Neutrophil (primary cell): ENCODE measurements around the gene B3GALT4.

Source experiments
- H3K27ac ChIP-seq: fragments of 200-600 bp; sonication (generic); 2 replicates; pipeline ENCODE4 v1.5.1; 2016; ENCODE audit warnings: mild to moderate bottlenecking, moderate library complexity
- H3K27me3 ChIP-seq: fragments of 200-600 bp; sonication (generic); 2 replicates; pipeline ENCODE4 v1.6.0; 2016; ENCODE audit warnings: mild to moderate bottlenecking
- H3K36me3 ChIP-seq: fragments of 200-600 bp; sonication (generic); 2 replicates; pipeline ENCODE4 v1.5.1; 2017
- H3K4me1 ChIP-seq, 2 experiments: fragments of 200-600 bp in 1 of 2; sonication (generic) in 1 of 2; 1 replicate in 1 of 2; 2 replicates in 1 of 2; pipeline versions ENCODE4 v1.5.1 to v1.6.1; 2013 to 2016; ENCODE audit warnings: low read depth in 1 of 2, low read length in 1 of 2, mild to moderate bottlenecking in 1 of 2, moderate library complexity in 1 of 2; ENCODE audit not compliant: control insufficient read depth in 1 of 2, insufficient read depth in 1 of 2
- H3K4me3 ChIP-seq, 2 experiments: fragments of 200-600 bp in 1 of 2; sonication (generic) in 1 of 2; 1 replicate in 1 of 2; 2 replicates in 1 of 2; pipeline ENCODE4 v1.5.1; 2013 to 2016; ENCODE audit warnings: low read depth in 1 of 2, low read length in 1 of 2, mild to moderate bottlenecking in 1 of 2, moderate library complexity in 1 of 2
- H3K9me3 ChIP-seq: fragments of 200-600 bp; sonication (generic); 2 replicates; pipeline ENCODE4 v1.5.1; 2016
- TF ChIP-seq, protein P1 (sequence below): fragments of 200-600 bp; sonication (generic); IDR thresholded peaks from 2 replicates; pipeline ENCODE4 v1.5.1; 2016; ENCODE audit warnings: antibody characterized with exemption

B3GALT4 gene

GRCh38 chr6:33277663-33278391, 904 bp downstream of the B3GALT4 start:
- Histone ChIP-seq H3K27ac (peak overlapping the region; percentile 90), H3K9me3 (no peaks in the 10 kb centered on the region), H3K4me1 (peaks cover 46 to 52% of the 10 kb centered on the region in 2 experiments), H3K27me3 (no peaks in the 10 kb centered on the region), H3K4me3 (peak overlapping the region; percentile 77 to 84), H3K36me3 (peaks cover 37% of the 10 kb centered on the region)
- TF ChIP-seq, protein P1, sequence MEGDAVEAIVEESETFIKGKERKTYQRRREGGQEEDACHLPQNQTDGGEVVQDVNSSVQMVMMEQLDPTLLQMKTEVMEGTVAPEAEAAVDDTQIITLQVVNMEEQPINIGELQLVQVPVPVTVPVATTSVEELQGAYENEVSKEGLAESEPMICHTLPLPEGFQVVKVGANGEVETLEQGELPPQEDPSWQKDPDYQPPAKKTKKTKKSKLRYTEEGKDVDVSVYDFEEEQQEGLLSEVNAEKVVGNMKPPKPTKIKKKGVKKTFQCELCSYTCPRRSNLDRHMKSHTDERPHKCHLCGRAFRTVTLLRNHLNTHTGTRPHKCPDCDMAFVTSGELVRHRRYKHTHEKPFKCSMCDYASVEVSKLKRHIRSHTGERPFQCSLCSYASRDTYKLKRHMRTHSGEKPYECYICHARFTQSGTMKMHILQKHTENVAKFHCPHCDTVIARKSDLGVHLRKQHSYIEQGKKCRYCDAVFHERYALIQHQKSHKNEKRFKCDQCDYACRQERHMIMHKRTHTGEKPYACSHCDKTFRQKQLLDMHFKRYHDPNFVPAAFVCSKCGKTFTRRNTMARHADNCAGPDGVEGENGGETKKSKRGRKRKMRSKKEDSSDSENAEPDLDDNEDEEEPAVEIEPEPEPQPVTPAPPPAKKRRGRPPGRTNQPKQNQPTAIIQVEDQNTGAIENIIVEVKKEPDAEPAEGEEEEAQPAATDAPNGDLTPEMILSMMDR = no peak

DNA sequence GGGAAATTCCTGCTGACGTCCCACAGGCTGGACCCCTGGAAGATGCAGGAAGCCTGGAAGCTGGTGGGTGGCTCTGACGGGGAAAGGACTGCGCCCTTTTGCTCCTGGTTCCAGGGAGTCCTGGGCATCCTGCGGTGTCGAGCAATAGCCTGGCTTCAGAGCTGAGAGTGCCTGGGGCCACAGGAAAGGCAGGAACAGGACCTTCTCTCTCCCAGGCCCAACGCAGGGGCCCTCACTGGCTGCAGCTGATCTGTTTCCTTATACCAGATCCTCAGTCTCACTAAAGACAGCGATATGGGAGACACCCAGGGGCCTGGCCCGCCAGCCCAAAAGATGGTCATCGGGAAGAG, 1.4 kb downstream of the B3GALT4 start:
- H3K4me3 ChIP-seq = peak overlapping the region in 1 of 2 experiments; percentile 77
- no peaks in the 10 kb centered on the region for H3K9me3 ChIP-seq
- H3K27me3 ChIP-seq = no peaks in the 10 kb centered on the region
- TF ChIP-seq, protein P1 = no peak
- peaks cover 43 to 47% of the 10 kb centered on the region in 2 experiments for H3K4me1 ChIP-seq
- H3K27ac ChIP-seq = peak overlapping the region; percentile 90
- H3K36me3 ChIP-seq = peaks cover 37% of the 10 kb centered on the region

DNA sequence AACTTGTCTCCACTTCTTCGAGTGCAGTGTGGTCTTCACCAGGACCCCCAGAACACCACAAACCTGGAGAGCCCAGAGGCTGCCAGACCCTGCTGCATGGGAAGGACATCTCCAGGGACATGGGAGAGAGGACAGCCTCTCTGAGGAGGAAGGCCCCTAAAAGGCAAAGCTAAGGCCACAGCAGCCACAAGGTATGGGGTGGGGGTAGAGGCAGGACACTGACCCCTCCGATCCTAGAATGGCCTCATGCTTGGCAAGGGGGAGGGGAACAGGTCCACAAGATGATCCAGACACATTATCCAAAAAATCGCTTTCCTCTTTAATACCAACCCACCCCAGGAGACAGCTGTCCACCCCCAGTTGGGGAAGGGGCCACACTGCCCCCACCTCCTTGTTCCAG, 1.9 kb downstream of the B3GALT4 start:
- Histone ChIP-seq H3K4me1 (peaks cover 43 to 45% of the 10 kb centered on the region in 2 experiments), H3K27ac (peak overlapping the region; percentile 90), H3K9me3 (no peaks in the 10 kb centered on the region), H3K36me3 (peaks cover 37% of the 10 kb centered on the region), H3K4me3 (peak overlapping the region in 1 of 2 experiments; percentile 77), H3K27me3 (no peaks in the 10 kb centered on the region)
- TF ChIP-seq, protein P1 = no peak

DNA sequence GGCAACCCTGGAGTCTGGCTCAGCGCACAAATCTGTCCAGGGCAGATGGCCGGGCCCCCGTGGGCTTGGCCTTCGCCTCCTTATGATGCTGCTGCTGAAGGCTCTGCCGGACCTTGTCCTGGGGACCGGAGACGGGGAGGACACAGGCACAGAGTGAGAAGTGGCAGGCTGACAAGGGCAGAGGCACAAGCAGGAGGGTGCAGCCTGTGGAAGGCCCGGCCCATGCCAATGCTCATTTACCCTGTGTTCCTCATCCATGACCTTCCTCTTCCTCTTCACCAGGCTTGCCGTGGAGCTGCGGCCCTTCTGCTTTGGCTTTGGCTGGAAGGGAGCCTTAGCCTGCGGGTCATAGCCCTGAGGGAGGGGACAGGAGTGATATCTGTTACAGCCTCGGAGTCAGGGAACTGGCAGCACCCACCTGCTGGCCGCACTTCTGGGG, 2.4 kb downstream of the B3GALT4 start:
- no peaks in the 10 kb centered on the region for H3K9me3 ChIP-seq
- H3K36me3 ChIP-seq = peaks cover 37% of the 10 kb centered on the region
- H3K27me3 ChIP-seq = no peaks in the 10 kb centered on the region
- H3K4me1 ChIP-seq = peaks cover 43 to 45% of the 10 kb centered on the region in 2 experiments
- peak overlapping the region in 1 of 2 experiments; percentile 77 for H3K4me3 ChIP-seq
- TF ChIP-seq, protein P1 = no peak
- peak overlapping the region; percentile 90 for H3K27ac ChIP-seq

DNA sequence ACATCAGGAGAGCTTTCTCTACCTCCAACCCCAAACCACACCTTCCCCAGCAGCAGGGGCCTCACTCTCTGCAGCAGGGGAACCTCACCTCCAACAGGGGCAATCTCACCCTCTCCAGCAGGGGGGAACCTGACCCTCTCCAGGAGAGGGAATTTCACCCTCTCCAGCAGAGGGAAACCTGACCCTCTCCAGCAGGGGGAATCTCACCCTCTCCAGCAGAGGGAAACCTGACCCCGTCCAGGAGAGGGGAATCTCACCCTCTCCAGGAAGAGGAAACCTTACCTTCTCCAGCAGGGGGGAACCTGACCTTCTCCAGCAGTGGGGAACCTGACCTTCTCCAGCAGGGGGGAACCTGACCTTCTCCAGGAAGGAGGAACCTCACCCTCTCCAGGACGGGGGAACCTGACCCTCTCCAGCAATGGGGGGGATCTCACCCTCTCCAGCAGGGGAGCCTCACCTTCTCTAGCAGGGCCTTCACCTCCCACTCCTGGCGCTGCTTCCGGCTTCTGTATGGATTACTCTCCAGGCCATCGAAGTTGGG, 3.1 kb downstream of the B3GALT4 start:
- Histone ChIP-seq H3K4me1 (peaks cover 43 to 45% of the 10 kb centered on the region in 2 experiments), H3K9me3 (no peaks in the 10 kb centered on the region), H3K4me3 (no peak overlapping the region), H3K36me3 (peaks cover 37% of the 10 kb centered on the region), H3K27ac (peak overlapping the region; percentile 90), H3K27me3 (no peaks in the 10 kb centered on the region)
- TF ChIP-seq, protein P1 = peak; percentile 35
